Right lung (tissue), 5 donors: Measurements from ENCODE around the gene ENPP3. TPM values are rescaled to one million over a fixed set of nuclear protein-coding genes. Genes with fewer than 3 reads are reported as not detected.
A peak's percentile ranks its signal among the peaks of the same experiment; 100 is the strongest.
"Not testable (repeated sequence)": the region's sequence is repeated elsewhere in the genome, so short reads cannot be mapped to it uniquely, and the experiment has no call there.

Experiments used
- DNase-seq, 2 donors: peaks; one replicate each; pipeline ENCODE4 v3.0.0-alpha.2; 2013
- polyA plus RNA-seq, 5 donors: library from polyadenylated mRNA; unstranded; fragments of 120-200 nt; gene quantifications; one replicate each; pipeline versions ENCODE4 v1.2.1 to v1.2.3, GENCODE V29; 2013; ENCODE audit warnings: inconsistent platforms in 1 of 5, low replicate concordance in 1 of 5; ENCODE audit not compliant: insufficient read length in 5 of 5, insufficient read depth in 1 of 5

Gene ENPP3
- polyA plus RNA-seq, 5 donors: 0.55 to 1.1 (median 0.81) TPM

DNA sequence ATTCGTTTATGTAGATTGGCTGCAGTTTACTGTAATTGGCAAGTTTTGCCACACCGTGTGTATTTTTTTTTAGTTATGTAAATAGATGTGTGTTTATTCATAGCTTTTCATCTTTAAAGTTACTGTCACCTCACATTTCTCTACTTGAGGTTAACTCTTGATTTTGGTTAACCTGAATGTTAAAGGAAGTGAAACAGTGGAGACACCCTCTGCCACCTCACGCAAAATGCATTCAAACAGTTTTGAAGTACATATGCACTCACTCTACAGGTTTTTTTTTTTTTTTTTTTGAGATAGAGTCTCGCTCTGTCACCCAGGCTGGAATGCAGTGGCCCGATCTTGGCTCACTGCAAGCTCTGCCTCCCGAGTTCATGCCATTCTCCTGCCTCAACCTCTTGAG lies 46.4 kb downstream of the ENPP3 start:
- DNase-seq: no peak

DNA sequence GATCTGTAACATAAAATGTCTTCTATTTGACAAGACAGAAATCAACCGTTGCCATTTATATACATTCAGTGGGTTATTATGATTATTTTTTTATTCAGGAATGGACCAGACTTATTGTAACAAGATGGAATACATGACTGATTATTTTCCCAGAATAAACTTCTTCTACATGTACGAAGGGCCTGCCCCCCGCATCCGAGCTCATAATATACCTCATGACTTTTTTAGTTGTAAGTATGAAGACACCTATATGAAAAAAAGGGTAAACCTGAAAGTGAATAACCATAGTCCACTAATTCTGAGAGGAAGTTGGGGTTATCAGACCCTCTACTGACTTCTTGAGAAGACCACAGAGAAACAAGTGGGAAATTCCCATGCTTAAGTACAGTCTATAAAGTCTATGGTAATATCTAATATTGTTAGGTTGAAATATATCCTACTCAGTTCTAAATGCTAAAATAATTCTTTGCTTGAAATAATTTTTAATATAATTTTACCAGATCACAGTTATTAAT lies 48.2 kb downstream of the ENPP3 start:
- no peak for DNase-seq

DNA sequence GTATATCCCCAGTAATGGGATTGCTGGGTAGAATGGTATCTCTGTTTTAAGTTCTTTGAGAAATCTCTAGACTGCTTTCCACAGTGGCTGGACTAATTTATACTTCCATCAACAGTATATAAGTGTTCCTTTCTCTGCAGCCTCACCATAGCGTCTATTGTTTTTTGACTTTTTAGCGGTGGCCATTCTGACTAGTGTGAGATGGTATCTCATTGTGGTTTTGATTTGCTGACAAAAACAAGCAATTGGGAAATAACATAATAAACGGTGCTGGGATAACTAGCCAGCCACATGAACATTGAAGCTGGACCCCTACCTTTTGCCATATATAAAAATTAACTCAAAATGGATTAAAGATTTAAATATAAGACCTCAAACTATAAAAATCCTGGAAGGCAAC lies 49.9 kb downstream of the ENPP3 start:
- no peak for DNase-seq

DNA sequence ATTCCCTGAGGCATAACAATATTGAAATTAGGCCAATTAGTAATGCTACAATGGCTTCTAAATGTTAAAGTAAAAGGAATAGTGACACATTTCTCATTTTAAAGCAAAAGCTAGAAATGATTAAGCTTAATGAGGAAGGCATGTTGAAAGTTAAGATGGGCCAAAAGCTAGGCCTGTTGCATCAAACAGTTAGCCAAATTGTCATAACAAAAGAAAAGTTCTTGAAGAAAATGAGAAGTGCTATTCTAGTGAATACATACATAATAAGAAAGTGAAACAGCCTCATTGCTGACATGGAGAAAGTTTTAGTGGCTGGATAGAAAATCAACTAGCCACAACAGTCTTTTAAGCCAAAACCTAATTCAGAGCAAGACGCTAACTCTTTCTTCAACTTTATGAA lies 51.2 kb downstream of the ENPP3 start:
- no peak for DNase-seq

DNA sequence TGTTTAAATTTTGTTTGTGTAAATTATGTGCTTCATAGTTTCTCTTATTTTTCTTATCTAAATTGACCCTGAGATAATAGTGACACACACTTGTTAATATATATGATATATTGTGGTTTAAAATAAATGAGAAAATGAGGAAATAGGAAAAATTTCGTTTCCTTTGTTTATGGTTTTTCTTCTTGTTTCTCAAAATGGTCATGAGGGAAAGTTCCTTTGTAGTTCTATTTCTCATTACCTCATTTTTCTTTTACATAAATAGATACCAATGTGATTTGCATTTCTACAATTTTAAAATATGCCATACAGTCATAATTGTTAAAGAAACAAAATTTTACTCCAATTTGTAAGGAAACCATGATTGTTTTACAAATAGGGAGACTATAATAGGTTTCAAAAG lies 54.9 kb downstream of the ENPP3 start:
- no peak for DNase-seq

DNA sequence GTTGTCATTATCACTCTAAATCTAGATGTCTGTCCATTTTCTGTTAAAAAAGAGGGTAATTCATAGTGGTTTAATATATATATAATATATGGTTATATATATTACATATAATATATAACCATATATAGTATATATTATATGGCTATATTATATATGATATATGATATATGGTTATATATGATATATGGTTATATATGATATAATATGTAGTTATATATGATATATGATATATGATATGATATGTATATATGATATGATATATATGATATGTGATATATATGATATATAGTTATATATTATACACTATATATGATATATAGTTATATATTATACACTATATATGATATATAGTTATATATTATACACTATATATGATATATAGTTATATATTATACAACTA lies 55.5 kb downstream of the ENPP3 start:
- DNase-seq: no peak

DNA sequence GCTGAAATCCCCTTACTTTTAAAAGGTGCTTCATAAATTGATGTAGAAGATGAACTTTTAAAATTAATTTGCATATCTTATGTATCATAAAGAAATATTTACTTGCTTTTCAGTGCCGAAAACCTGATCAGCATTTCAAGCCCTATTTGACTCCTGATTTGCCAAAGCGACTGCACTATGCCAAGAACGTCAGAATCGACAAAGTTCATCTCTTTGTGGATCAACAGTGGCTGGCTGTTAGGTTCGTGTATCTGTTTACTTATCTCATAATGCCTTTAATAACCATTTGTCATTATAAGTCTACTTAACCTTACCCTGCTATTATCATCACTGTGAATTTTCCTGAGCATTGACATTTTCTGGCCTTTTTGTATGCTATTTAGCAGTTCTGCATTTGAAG lies 56.3 kb downstream of the ENPP3 start:
- no peak for DNase-seq

DNA sequence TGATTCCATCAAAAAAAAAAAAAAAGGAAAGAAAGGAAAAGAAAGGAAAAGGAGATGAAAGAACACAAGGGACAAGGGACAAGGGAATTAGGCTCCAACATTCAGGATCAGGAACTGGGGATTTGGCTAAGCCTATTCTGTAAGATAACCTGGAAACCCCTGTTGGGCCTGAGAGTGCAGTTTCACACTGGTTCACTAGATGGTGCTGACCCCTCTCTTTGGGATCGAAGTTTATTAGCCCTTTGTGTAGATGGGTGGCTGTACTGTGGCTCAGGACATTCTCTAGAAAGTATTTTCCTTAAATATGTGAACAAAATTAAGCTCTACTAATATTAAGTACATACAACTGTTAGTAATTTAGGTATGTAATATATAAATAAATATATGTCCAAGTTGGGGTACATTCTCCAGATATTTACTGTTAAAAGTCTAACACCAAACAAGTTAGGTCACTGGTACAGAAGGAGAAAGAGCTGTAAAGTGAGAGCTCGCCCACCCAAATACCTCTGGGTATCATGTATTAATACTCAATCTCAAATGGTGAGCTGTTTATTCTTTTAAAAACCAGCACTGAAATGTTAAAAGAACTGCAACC lies 57.8 kb downstream of the ENPP3 start:
- peak; percentile 20 to 30 for DNase-seq

DNA sequence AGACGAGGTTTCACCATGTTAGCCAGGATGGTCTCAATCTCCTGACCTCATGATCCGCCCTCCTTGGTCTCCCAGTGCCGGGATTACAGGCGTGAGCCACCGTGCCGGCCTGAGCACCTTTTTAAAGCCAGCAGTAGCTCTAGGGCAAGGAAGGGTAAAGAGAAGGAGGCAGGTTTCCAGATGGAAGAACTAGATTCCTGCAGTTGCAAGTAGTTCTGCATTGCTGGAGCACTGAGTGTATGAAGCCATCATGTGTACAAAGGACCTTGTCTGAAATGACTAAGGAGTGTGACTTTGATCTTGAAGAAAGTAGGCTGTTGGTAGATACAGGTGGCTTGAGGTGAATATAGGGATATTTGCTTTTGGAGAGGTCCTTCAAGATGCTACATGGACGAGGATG lies 59.9 kb downstream of the ENPP3 start:
- DNase-seq: no peak

DNA sequence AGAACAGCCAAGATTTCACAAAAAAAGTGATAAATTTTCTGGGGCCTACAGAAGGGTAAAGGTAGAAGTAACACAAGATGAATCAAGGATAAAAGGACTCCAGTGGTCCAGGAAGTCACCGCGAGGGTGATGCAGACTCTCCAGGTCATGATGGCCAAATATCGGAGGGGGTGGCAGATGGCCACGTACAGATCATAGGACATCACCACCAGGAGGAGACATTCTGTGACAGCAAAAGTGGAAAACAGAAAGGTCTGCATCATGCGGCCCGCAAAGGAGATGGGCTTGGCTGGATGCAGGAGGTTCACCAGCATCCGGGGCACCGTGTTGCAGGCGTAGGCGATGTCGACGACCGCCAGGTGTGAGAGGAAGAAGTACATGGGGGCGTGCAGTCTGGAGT lies 63.7 kb downstream of the ENPP3 start:
- not testable (repeated sequence) for DNase-seq

DNA sequence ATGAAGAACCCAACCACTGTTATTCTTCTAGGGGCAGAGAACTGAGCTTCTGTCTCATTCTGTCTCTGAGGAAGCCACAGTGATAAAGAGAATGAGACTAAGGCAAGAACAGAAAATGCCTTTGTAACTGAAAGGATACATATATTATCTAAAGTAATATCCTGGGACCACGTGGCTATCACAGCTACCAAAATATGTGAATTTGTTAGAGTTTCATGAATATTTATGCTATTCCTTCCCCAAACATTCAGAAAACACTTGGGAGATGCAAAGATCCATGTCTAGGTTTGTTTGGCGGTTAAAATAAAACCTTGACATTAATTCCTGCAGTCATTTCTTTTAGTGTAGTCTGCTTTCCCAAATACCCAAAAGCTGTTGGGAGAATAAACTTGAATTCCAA lies 66.8 kb downstream of the ENPP3 start:
- not testable (repeated sequence) for DNase-seq

DNA sequence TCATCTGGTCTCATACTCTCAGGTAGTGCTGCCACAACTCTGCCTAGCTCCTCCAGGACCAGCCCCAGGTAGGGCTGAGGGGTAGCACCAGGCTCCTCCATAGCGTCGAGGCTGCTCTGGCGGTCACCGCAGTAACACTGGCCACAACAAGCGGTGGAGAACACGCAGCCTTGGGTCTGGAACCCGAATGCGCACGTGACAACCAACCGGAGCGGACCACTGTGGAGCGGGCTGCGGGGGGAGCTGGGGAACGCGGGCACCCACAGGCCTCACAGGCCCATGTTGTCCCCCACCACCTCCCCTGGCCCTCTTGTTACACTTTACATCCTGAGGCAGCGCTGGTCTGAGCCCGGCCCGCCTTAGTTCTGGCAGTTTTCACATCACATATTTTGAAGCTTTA lies 73.8 kb downstream of the ENPP3 start, which contains the start of gene CTAGE9:
Gene CTAGE9 (minus strand): TSS at position 101 of the 400 bp plus-strand sequence. CDS start 0 bp downstream, at position 101.
- not testable (repeated sequence) for DNase-seq

DNA sequence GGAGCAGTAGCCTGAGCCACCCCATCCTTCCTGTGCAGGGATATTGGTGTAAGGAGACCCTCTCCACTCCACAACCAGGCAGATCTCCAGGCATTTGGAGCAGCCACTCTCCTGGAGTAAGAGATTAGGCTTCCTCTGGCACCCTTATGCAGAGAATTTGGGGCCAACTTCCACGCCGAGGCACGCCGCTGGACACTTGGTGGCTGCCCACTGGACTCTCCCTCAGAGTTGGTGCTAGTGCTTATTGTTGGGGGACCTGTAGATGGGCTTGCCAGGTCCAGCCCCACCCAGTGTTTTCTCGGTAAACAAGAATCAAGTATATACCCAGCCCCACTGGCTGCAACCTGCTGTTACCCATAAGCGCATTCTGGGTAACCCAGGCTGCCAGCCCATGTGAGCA lies 78.5 kb downstream of the ENPP3 start:
- not testable (repeated sequence) for DNase-seq

DNA sequence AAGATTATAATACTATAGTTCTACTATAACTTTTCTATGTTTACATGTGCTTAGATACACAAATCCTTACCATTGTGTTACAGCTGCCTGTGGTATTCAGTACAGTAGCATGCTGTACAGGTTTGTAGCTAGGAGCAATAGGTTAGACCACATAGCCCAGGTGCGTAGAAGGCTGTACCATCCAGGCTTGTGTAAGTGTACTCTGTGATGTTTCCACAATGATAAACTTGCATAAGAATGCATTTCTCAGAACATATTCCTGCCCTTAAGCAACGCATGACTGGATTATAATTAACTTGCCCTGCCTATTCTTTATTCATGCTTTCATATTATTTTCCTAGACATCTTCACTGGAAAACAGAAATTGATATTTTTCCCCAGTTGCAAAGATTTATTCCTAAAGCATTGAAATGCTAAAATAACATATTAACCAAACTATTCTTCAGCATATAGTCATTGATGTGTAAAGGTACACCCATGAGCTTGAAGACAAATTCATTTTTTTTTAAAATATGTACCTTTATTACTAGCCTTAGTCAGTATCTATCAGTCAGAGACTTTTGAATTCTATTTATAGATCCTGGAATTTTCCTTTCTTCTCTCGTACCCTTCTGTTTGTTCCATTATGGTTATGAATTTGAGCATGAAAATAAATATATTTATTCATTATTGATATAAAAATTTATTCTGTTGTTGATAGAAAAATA lies 80.9 kb downstream of the ENPP3 start:
- DNase-seq: no peak

DNA sequence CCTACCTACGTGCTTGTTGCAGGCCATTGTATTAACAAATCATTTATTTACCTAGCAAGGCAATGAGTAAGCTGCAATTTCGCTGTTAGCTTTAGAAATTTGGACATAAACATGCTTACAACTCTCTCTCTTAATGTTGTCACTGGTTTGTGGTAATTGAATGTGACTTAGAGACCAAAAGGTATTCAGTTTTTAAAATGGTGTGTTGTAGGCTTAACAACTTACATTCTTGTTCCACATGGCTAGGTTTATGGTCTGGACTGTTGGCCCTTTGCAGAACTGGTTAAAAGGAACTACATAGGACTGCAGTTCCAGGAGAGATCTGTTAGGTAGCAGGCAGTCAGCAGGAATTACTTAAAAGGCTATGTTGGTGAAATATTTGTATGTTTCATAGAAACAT lies 84.1 kb downstream of the ENPP3 start:
- no peak for DNase-seq

DNA sequence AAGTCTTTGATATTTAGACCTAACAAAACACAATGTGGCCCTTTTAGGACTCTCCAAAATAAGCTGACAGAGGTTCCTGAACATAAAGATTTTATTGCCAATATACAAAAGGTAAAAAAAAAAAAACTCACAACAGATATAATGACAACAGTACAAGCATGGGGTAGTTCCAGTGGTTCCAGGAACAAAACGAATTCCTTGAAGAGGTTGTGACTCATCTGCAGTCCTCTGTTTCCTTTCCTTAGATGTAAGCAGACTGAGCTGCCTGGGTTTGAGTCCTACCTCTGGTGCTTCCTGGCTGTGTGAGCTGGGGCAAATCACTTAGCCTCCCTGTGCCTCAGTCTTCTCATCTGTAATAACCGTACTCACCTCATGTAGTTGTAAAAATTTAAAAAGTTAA lies 87.0 kb downstream of the ENPP3 start:
- DNase-seq: no peak

DNA sequence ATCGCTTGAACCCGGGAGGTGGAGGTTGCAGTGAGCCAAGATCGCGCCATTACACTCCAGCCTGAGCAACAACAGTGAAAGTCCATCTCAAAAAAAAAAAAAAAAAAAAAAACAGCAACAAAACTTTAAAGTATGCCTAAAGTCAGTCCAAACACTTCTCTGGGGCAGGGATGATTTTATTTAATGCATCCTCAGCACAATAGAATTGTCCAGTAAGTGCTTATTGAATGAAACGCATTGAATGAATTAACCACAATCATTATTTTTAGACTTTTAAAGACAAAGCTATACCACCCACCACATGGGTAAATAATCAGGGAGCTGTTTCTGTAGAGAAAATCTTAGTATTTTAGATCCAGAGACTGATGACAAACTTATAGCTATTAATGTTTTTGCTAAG lies 90.4 kb downstream of the ENPP3 start:
- no peak for DNase-seq

DNA sequence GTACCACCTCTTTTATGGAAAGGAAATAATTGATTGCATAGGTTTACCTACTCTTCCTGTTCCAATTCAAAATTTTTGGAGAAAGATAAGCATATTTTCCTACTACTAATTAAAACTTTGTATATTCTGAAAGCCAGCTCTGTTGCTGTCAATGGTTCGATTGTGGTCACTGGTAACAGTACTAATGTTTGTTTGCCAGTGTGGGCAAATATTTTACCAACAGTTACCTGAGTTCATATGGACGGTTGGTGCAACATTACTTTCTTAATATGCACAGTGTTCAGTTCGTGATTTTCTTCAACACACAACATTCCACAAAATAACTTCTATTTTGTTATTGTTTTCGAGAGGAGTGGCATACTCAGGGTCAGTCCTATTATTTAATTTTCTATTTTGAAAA lies 90.8 kb downstream of the ENPP3 start:
- no peak for DNase-seq

DNA sequence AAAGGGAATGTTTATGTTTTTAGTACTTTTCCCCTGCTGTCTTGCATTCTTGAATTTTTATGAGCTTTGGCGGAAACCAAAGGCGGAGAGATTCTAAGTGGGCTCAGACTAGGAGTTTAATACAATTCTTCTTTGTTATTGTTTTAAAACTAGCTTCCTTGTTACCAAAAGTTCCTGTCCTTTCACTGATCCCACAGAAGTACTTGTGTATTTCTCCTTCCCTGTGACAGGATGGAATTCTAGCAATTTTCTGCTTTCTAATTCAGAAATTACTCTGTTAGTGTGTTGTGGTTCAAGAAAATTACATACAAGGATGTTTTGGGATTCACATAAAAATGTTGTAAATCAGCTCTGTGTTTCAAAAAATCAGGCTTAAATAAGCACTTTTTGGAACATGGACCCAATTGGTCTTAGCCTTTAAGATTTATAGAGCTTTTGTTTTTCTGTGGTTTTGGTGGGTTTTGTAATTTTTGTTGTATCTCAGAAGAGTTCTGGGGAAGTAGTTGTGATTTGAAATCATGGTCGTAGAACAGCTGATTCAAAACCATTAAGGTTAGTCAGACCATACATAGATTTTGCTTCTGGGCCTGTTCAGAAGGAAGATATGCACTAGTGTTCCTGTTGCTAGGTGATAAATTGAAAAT lies 91.3 kb downstream of the ENPP3 start:
- no peak for DNase-seq

DNA sequence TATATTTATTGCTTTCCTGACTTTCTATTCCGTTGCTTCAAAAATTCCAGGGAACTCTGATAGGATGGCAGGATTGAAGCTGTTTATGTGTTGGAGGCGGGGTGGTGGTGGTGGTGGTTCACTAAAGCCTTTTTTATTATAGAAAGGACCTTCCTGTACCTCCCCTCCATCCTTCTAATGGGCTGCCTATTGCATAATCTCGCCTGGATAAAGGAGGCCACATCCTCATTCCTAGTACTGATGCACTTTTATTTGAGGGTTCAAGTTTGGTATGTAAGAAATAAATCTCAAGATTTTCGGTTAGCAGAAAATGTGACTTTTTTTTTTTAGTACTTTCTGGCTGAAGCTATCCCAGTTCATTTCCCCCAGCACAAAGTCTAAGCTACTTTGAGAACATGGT lies 92.4 kb downstream of the ENPP3 start:
- DNase-seq: no peak

DNA sequence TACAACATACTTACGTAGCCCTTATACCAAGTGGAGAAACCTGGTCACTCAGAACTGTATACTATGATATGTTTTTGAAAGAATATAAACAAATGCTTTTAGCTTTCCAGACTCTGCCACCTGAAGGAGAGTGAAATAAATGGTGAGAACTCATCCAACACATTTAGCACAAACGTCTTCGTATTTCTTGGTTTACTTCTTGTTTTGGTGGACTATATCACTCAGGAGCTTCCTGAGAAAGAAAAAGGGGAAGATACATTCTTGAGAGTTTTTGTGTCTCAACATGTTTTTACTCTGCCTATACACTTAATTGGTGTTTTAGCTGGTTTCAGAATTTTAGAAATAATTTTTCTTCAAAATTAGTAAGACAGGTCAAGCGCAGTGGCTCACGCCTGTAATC lies 93.2 kb downstream of the ENPP3 start:
- DNase-seq: no peak

DNA sequence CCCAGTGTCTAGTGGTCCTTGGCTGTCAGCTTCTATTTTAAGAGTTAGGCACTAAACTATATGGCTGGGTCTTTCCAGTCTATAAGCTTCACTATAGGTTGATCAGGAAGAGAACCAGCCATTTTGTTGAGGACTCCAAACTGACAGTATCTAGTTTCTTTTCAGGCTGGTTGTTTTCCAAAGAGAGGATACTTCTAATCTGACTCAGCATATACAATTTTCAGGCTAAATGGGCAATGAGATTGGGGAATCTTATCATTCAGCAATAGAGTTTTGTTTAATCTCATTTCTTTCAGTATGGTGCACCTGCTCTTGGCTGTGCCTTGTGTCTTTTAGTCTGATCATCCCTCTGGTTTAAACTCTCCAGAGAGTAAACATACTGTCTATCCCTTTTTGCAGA lies 94.1 kb downstream of the ENPP3 start:
- DNase-seq: no peak

DNA sequence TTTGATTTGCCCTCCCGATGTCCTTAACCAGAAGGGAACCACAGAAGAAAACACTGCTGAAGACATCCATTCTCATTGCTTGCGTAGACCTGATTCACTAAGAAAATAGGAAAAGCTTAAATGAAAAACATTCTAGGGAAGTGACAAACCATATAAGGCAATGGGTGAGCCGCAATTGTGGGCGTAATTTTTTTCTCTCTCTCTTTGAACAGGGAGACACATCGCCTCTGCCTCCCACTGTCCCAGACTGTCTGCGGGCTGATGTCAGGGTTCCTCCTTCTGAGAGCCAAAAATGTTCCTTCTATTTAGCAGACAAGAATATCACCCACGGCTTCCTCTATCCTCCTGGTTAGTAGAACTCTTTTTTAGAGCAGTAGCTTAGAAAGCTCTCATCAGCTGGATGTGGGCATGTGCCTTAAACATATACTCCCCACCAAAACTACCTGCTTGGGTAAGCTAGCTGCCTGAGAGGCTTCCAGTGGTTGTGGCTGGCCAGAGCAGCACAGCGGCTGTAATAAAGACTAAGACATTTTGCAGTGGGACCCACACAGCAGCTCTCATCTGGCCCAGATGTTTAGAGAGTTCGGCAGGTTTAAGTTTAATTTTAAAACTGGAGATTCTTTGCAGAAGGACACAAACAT lies 96.4 kb downstream of the ENPP3 start:
- DNase-seq: no peak
